ENCODE results near the gene FRY.

FRY gene

GRCh38 chr13:32142956-32143375 is 111.4 kb downstream of the FRY start:
- Histone ChIP-seq H3K4me3 (ENCODE audit: low read depth, low read length) (no peak overlapping the region), H3K27me3 (ENCODE audit: control insufficient read depth, insufficient read depth, low read length) (no peaks in the 10 kb centered on the region), H3K4me1 (ENCODE audit: control insufficient read depth, insufficient read depth, low read length) (peaks cover 15% of the 10 kb centered on the region; the same call in 1 of the 2 replicates), H3K27ac (ENCODE audit: low read depth, low read length) (no peak overlapping the region), H3K36me3 (ENCODE audit: control insufficient read depth, insufficient read depth, low read length) (no peaks in the 10 kb centered on the region), H3K9ac (ENCODE audit: low read depth, low read length) (no peak overlapping the region), H3K9me3 (ENCODE audit: control insufficient read depth, insufficient read depth, low read length) (no peaks in the 10 kb centered on the region)

GRCh38 chr13:32147193-32147592 is 115.6 kb downstream of the FRY start:
- no peaks in the 10 kb centered on the region for H3K9me3 ChIP-seq (ENCODE audit: control insufficient read depth, insufficient read depth, low read length)
- H3K4me1 ChIP-seq (ENCODE audit: control insufficient read depth, insufficient read depth, low read length): peaks cover 15% of the 10 kb centered on the region; the same call in 1 of the 2 replicates
- no peak overlapping the region for H3K27ac ChIP-seq (ENCODE audit: low read depth, low read length)
- H3K27me3 ChIP-seq (ENCODE audit: control insufficient read depth, insufficient read depth, low read length): no peaks in the 10 kb centered on the region
- H3K4me3 ChIP-seq (ENCODE audit: low read depth, low read length): no peak overlapping the region
- no peaks in the 10 kb centered on the region for H3K36me3 ChIP-seq (ENCODE audit: control insufficient read depth, insufficient read depth, low read length)
- no peak overlapping the region for H3K9ac ChIP-seq (ENCODE audit: low read depth, low read length)

- peaks cover 10% of the 10 kb centered on the region; the same call in 1 of the 2 replicates for H3K4me1 ChIP-seq (ENCODE audit: control insufficient read depth, insufficient read depth, low read length)
Observed at GRCh38 chr13:32147976-32148375, 116.4 kb downstream of the FRY start.

GRCh38 chr13:32150239-32150638 is 118.7 kb downstream of the FRY start:
- Histone ChIP-seq H3K27ac (ENCODE audit: low read depth, low read length) (no peak overlapping the region), H3K27me3 (ENCODE audit: control insufficient read depth, insufficient read depth, low read length) (no peaks in the 10 kb centered on the region), H3K4me3 (ENCODE audit: low read depth, low read length) (no peak overlapping the region), H3K36me3 (ENCODE audit: control insufficient read depth, insufficient read depth, low read length) (no peaks in the 10 kb centered on the region), H3K4me1 (ENCODE audit: control insufficient read depth, insufficient read depth, low read length) (no peaks in the 10 kb centered on the region; the same call in 1 of the 2 replicates), H3K9ac (ENCODE audit: low read depth, low read length) (no peak overlapping the region), H3K9me3 (ENCODE audit: control insufficient read depth, insufficient read depth, low read length) (no peaks in the 10 kb centered on the region)

More at GRCh38 chr13:32147976-32148375, 116.4 kb downstream of the FRY start:
- Histone ChIP-seq H3K27me3 (ENCODE audit: control insufficient read depth, insufficient read depth, low read length) (no peaks in the 10 kb centered on the region), H3K36me3 (ENCODE audit: control insufficient read depth, insufficient read depth, low read length) (no peaks in the 10 kb centered on the region), H3K4me3 (ENCODE audit: low read depth, low read length) (no peak overlapping the region), H3K27ac (ENCODE audit: low read depth, low read length) (no peak overlapping the region), H3K9ac (ENCODE audit: low read depth, low read length) (no peak overlapping the region), H3K9me3 (ENCODE audit: control insufficient read depth, insufficient read depth, low read length) (no peaks in the 10 kb centered on the region)

GRCh38 chr13:32150794-32151193 is 119.2 kb downstream of the FRY start:
- Histone ChIP-seq H3K27me3 (ENCODE audit: control insufficient read depth, insufficient read depth, low read length) (no peaks in the 10 kb centered on the region), H3K36me3 (ENCODE audit: control insufficient read depth, insufficient read depth, low read length) (no peaks in the 10 kb centered on the region), H3K4me1 (ENCODE audit: control insufficient read depth, insufficient read depth, low read length) (no peaks in the 10 kb centered on the region; the same call in 1 of the 2 replicates), H3K9ac (ENCODE audit: low read depth, low read length) (no peak overlapping the region), H3K9me3 (ENCODE audit: control insufficient read depth, insufficient read depth, low read length) (no peaks in the 10 kb centered on the region), H3K4me3 (ENCODE audit: low read depth, low read length) (no peak overlapping the region), H3K27ac (ENCODE audit: low read depth, low read length) (no peak overlapping the region)

- Histone ChIP-seq H3K36me3 (ENCODE audit: control insufficient read depth, insufficient read depth, low read length) (no peaks in the 10 kb centered on the region), H3K9me3 (ENCODE audit: control insufficient read depth, insufficient read depth, low read length) (no peaks in the 10 kb centered on the region), H3K4me3 (ENCODE audit: low read depth, low read length) (no peak overlapping the region), H3K27me3 (ENCODE audit: control insufficient read depth, insufficient read depth, low read length) (no peaks in the 10 kb centered on the region), H3K27ac (ENCODE audit: low read depth, low read length) (no peak overlapping the region), H3K9ac (ENCODE audit: low read depth, low read length) (no peak overlapping the region), H3K4me1 (ENCODE audit: control insufficient read depth, insufficient read depth, low read length) (no peaks in the 10 kb centered on the region; the same call in 1 of the 2 replicates)
Observed at GRCh38 chr13:32151240-32151639, 119.7 kb downstream of the FRY start.

- Histone ChIP-seq H3K36me3 (ENCODE audit: control insufficient read depth, insufficient read depth, low read length) (no peaks in the 10 kb centered on the region), H3K4me3 (ENCODE audit: low read depth, low read length) (no peak overlapping the region), H3K4me1 (ENCODE audit: control insufficient read depth, insufficient read depth, low read length) (peaks cover 7% of the 10 kb centered on the region), H3K9me3 (ENCODE audit: control insufficient read depth, insufficient read depth, low read length) (no peaks in the 10 kb centered on the region), H3K9ac (ENCODE audit: low read depth, low read length) (no peak overlapping the region), H3K27me3 (ENCODE audit: control insufficient read depth, insufficient read depth, low read length) (no peaks in the 10 kb centered on the region), H3K27ac (ENCODE audit: low read depth, low read length) (no peak overlapping the region)
Observed at GRCh38 chr13:32153056-32153455, 121.5 kb downstream of the FRY start.

- Histone ChIP-seq H3K4me3 (ENCODE audit: low read depth, low read length) (no peak overlapping the region), H3K27me3 (ENCODE audit: control insufficient read depth, insufficient read depth, low read length) (no peaks in the 10 kb centered on the region), H3K9me3 (ENCODE audit: control insufficient read depth, insufficient read depth, low read length) (no peaks in the 10 kb centered on the region), H3K9ac (ENCODE audit: low read depth, low read length) (no peak overlapping the region), H3K4me1 (ENCODE audit: control insufficient read depth, insufficient read depth, low read length) (peaks cover 7% of the 10 kb centered on the region; the same call in 1 of the 2 replicates), H3K27ac (ENCODE audit: low read depth, low read length) (no peak overlapping the region), H3K36me3 (ENCODE audit: control insufficient read depth, insufficient read depth, low read length) (no peaks in the 10 kb centered on the region)
Observed at GRCh38 chr13:32159137-32159869, 127.7 kb downstream of the FRY start.

- no peak overlapping the region for H3K4me3 ChIP-seq (ENCODE audit: low read depth, low read length)
- no peaks in the 10 kb centered on the region for H3K36me3 ChIP-seq (ENCODE audit: control insufficient read depth, insufficient read depth, low read length)
- no peak overlapping the region for H3K9ac ChIP-seq (ENCODE audit: low read depth, low read length)
- H3K27me3 ChIP-seq (ENCODE audit: control insufficient read depth, insufficient read depth, low read length): no peaks in the 10 kb centered on the region
- H3K4me1 ChIP-seq (ENCODE audit: control insufficient read depth, insufficient read depth, low read length): peaks cover 3% of the 10 kb centered on the region; the same call in 1 of the 2 replicates
- H3K9me3 ChIP-seq (ENCODE audit: control insufficient read depth, insufficient read depth, low read length): no peaks in the 10 kb centered on the region
- no peak overlapping the region for H3K27ac ChIP-seq (ENCODE audit: low read depth, low read length)
Observed at GRCh38 chr13:32162395-32163005, 130.9 kb downstream of the FRY start.

GRCh38 chr13:32164622-32165268 is 133.2 kb downstream of the FRY start:
- no peak overlapping the region for H3K4me3 ChIP-seq (ENCODE audit: low read depth, low read length)
- no peak overlapping the region for H3K27ac ChIP-seq (ENCODE audit: low read depth, low read length)
- H3K4me1 ChIP-seq (ENCODE audit: control insufficient read depth, insufficient read depth, low read length): no peaks in the 10 kb centered on the region
- H3K27me3 ChIP-seq (ENCODE audit: control insufficient read depth, insufficient read depth, low read length): no peaks in the 10 kb centered on the region
- no peaks in the 10 kb centered on the region for H3K36me3 ChIP-seq (ENCODE audit: control insufficient read depth, insufficient read depth, low read length)
- no peak overlapping the region for H3K9ac ChIP-seq (ENCODE audit: low read depth, low read length)
- no peaks in the 10 kb centered on the region for H3K9me3 ChIP-seq (ENCODE audit: control insufficient read depth, insufficient read depth, low read length)

- Histone ChIP-seq H3K27ac (ENCODE audit: low read depth, low read length) (no peak overlapping the region), H3K27me3 (ENCODE audit: control insufficient read depth, insufficient read depth, low read length) (no peaks in the 10 kb centered on the region), H3K4me3 (ENCODE audit: low read depth, low read length) (no peak overlapping the region)
Observed at GRCh38 chr13:32165796-32166195, 134.2 kb downstream of the FRY start.

More at GRCh38 chr13:32165796-32166195, 134.2 kb downstream of the FRY start:
- H3K4me1 ChIP-seq (ENCODE audit: control insufficient read depth, insufficient read depth, low read length): no peaks in the 10 kb centered on the region
- H3K9me3 ChIP-seq (ENCODE audit: control insufficient read depth, insufficient read depth, low read length): no peaks in the 10 kb centered on the region
- no peaks in the 10 kb centered on the region for H3K36me3 ChIP-seq (ENCODE audit: control insufficient read depth, insufficient read depth, low read length)
- no peak overlapping the region for H3K9ac ChIP-seq (ENCODE audit: low read depth, low read length)

Measured in HUES48 (cell line).